Vagina (tissue), 2 donors: Measurements from ENCODE around the gene KCNK18. TPM values are rescaled to one million over a fixed set of nuclear protein-coding genes. Genes with fewer than 3 reads are reported as not detected.
"Not testable (repeated sequence)": the region's sequence is repeated elsewhere in the genome, so short reads cannot be mapped to it uniquely, and the experiment has no call there.

Experiments used
- DNase-seq, 2 donors: peaks; one replicate each; pipeline ENCODE4 v3.0.0-alpha.2; 2017; ENCODE audit errors: extremely low spot score in 2 of 2
- H3K27ac ChIP-seq: fragments of 200-600 bp; sonication (generic); one replicate; pipeline ENCODE4 v1.5.1; 2019
- H3K27me3 ChIP-seq: fragments of 200-600 bp; sonication (generic); one replicate; pipeline ENCODE4 v1.5.1; 2019
- H3K36me3 ChIP-seq, 2 donors: fragments of 200-600 bp; sonication (generic); one replicate each; pipeline ENCODE4 v1.5.1; 2017 to 2019
- H3K4me1 ChIP-seq: fragments of 200-600 bp; sonication (generic); one replicate; pipeline ENCODE4 v1.5.1; 2019
- H3K4me3 ChIP-seq, 2 donors: fragments of 200-600 bp; sonication (generic); 1 replicate in 1 of 2; 2 replicates in 1 of 2; pipeline ENCODE4 v1.5.1; 2016 to 2019
- H3K9me3 ChIP-seq: fragments of 200-600 bp; sonication (generic); one replicate; pipeline ENCODE4 v1.5.1; 2019
- CTCF ChIP-seq, 3 experiments: fragments of 450-650 bp in 2 of 3; fragments of 200-600 bp in 1 of 3; sonication (generic) in 1 of 3; IDR thresholded peaks; one replicate each; pipeline ENCODE4 v1.5.1; 2017 to 2019; ENCODE audit warnings: antibody characterized with exemption in 3 of 3, mild to moderate bottlenecking in 2 of 3, moderate library complexity in 2 of 3
- POLR2A ChIP-seq, 2 donors: fragments of 450-650 bp; IDR thresholded peaks; one replicate each; pipeline ENCODE4 v1.6.1; 2017; ENCODE audit warnings: antibody characterized with exemption in 2 of 2, mild to moderate bottlenecking in 2 of 2, moderate library complexity in 2 of 2
- POLR2AphosphoS5 ChIP-seq, 2 donors: sonication (generic); formaldehyde crosslinking; IDR thresholded peaks; one replicate each; pipeline ENCODE4 v1.9.0; 2017; ENCODE audit warnings: antibody characterized with exemption in 2 of 2, mild to moderate bottlenecking in 2 of 2, low read depth in 1 of 2; ENCODE audit not compliant: insufficient read depth in 1 of 2
- intact Hi-C: fragments of 100-400 bp; cut with DNase I; formaldehyde crosslinking; loops from one replicate; pipeline ENCODE4 v1.15.1; 2023
- total RNA-seq: library from RNA; depleted of rRNA; stranded (reverse); fragments of >200 nt; gene quantifications from one replicate; pipeline ENCODE4 v1.2.3, GENCODE V29; 2016

The KCNK18 gene
- total RNA-seq, 1 donor from 2014 or later = not detected

- no peak overlapping the region for H3K4me3 ChIP-seq
- H3K36me3 ChIP-seq = no peaks in the 10 kb centered on the region
- no peak for TF ChIP-seq POLR2AphosphoS5 (IDR thresholded peaks at IDR 0.05; ENCODE audit: insufficient read depth in 1 of 2, low read depth in 1 of 2)
- TF ChIP-seq POLR2A (IDR thresholded peaks at IDR 0.05) = no peak
- no peak for TF ChIP-seq CTCF (IDR thresholded peaks at IDR 0.05)
- H3K27me3 ChIP-seq = no peaks in the 10 kb centered on the region
- H3K9me3 ChIP-seq = no peaks in the 10 kb centered on the region
- H3K4me1 ChIP-seq = no peaks in the 10 kb centered on the region
- intact Hi-C loops = no loop called here
- DNase-seq = no peak
- H3K27ac ChIP-seq = no peak overlapping the region
These were observed 26.6 kb downstream of the KCNK18 start for GRCh38 chr10:117223693-117224430.

DNA sequence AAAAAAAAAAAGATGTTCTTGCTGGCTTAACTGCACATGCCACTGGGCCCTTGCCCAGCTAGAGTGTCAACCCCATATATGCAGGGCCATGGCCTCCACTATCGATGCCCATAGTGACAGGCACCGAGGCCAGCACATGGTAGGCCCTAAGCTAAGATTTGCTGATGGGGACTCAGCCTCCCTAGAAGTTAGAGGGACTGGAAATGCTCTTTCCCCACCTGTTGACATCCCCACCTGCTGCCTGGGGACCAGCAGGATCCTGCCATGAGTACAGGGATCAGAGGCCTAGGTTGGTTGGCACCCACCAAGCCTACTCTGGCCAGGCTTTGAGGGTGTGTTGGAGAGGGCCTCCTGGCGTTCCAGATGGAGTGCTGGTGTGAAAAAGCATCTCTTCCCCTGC lies 27.6 kb downstream of the KCNK18 start:
- Histone ChIP-seq H3K27ac (no peak overlapping the region), H3K4me3 (no peak overlapping the region), H3K27me3 (no peaks in the 10 kb centered on the region), H3K36me3 (no peaks in the 10 kb centered on the region), H3K9me3 (no peaks in the 10 kb centered on the region), H3K4me1 (no peaks in the 10 kb centered on the region)
- intact Hi-C loops = no loop called here
- DNase-seq = no peak
- no peak for TF ChIP-seq CTCF (IDR thresholded peaks at IDR 0.05)
- TF ChIP-seq POLR2AphosphoS5 (IDR thresholded peaks at IDR 0.05; ENCODE audit: insufficient read depth in 1 of 2, low read depth in 1 of 2) = no peak
- no peak for TF ChIP-seq POLR2A (IDR thresholded peaks at IDR 0.05)

DNA sequence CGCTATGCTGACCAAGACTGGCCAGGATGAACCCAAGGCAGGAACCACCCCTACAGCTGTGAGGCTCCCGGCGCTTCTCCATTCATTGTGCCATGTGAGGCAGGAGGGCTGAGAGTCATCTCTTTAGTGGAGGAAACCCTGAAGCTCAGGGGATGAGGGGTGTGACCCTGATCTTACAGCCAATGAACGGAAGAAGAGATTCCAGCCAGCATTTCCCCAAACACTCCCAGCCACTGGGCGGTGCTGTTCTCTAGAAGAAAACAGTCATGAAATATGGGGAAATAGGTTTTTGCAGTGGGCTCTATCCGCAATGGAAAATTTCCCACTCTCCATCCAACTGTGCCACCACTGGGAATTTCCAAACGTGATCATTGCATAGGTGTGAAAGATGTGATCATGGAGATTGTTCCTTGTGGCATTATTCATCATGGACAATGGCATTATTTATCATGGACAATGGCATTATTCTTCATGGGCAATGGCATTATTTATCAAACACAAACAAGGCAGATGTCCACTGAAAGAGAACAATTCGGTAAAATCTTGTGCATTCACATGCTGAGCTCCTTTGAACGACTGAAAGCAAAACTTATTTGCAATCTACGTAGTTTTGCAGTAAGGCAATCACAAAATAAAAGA lies 29.6 kb downstream of the KCNK18 start:
- Histone ChIP-seq H3K27me3 (no peaks in the 10 kb centered on the region), H3K4me3 (no peak overlapping the region), H3K27ac (no peak overlapping the region), H3K4me1 (no peaks in the 10 kb centered on the region), H3K9me3 (no peaks in the 10 kb centered on the region), H3K36me3 (no peaks in the 10 kb centered on the region)
- intact Hi-C loops = no loop called here
- TF ChIP-seq POLR2A (IDR thresholded peaks at IDR 0.05) = no peak
- peak in 1 of 3 experiments; percentile 20 for TF ChIP-seq CTCF (IDR thresholded peaks at IDR 0.05)
- no peak for DNase-seq

GRCh38 chr10:117228210-117228609 lies 30.9 kb downstream of the KCNK18 start:
- Histone ChIP-seq H3K27ac (no peak overlapping the region), H3K4me3 (no peak overlapping the region), H3K9me3 (no peaks in the 10 kb centered on the region), H3K36me3 (no peaks in the 10 kb centered on the region), H3K27me3 (no peaks in the 10 kb centered on the region), H3K4me1 (no peaks in the 10 kb centered on the region)
- no peak for DNase-seq
- intact Hi-C loops = no loop called here
- TF ChIP-seq POLR2A (IDR thresholded peaks at IDR 0.05) = no peak

GRCh38 chr10:117230107-117230506 lies 32.8 kb downstream of the KCNK18 start:
- H3K27ac ChIP-seq, H3K36me3 ChIP-seq, H3K4me1 ChIP-seq, DNase-seq, H3K4me3 ChIP-seq, intact Hi-C loops, H3K27me3 ChIP-seq, H3K9me3 ChIP-seq: not testable (repeated sequence)

DNA sequence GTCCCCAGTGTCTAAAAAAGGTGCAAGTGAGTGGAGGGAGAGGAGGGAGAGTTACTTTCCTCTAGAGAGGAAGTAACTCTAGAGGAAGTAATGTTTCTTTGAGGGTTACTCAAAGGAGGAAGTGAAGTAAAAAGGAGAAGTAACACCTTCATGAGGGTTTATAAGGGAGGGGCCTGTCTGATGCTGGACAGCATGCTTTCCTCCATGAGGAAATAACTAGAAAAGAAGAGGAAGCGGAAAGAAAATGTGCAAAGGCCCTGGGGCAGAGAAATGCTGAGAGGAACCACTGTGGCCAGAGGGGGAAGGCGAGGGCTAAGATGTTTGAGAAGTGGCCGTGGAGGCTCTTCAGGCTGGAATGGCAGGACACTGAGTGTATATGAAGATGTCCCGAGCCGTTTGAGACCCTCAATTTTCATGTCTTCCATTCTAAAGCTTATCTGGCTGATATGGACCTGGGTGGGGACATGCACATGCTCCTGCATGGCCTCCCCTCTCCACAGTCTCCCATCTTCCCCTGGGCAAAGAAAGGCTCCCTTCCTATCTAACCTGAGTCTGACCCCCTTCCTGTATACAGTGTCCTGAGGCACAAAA lies 40.2 kb downstream of the KCNK18 start:
- H3K4me1 ChIP-seq = peaks cover 5% of the 10 kb centered on the region
- no peaks in the 10 kb centered on the region for H3K9me3 ChIP-seq
- DNase-seq = no peak
- no peak overlapping the region for H3K4me3 ChIP-seq
- no peaks in the 10 kb centered on the region for H3K27me3 ChIP-seq
- intact Hi-C loops = no loop called here
- no peak overlapping the region for H3K27ac ChIP-seq
- TF ChIP-seq CTCF (IDR thresholded peaks at IDR 0.05) = no peak
- no peak for TF ChIP-seq POLR2AphosphoS5 (IDR thresholded peaks at IDR 0.05; ENCODE audit: insufficient read depth in 1 of 2, low read depth in 1 of 2)
- no peak for TF ChIP-seq POLR2A (IDR thresholded peaks at IDR 0.05)
- no peaks in the 10 kb centered on the region for H3K36me3 ChIP-seq
